ENCODE data around the gene UAP1L1. TPM values are rescaled to one million over a fixed set of nuclear protein-coding genes. Genes with fewer than 3 reads are reported as not detected.

The UAP1L1 gene
- total RNA-seq, 1 experiment from 2014 or later, result 6.6 TPM

DNA sequence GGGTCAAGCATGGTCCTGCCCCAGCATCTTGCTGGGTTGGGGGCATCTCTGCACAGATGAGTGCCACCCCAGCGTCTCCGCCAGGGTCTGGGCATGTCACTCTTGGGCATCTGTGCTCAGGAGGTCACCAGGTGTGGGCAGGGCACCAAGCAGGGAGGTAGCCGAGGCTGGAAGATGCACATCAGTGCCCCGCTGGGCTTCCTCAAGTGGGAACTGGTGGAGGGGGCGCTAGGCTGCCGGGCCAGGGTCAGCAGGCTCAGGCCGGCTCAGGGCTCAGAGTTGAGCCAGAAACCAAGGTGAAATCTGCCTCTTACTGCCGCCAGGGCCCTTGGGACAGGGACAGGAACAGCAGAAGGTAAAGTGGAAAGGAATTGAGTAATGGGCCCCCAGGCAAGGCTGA is 41.4 kb upstream of the UAP1L1 start:
- H2BK15ac ChIP-seq (ENCODE audit: low read depth, low read length), result no peak overlapping the region
- H4K20me1 ChIP-seq (ENCODE audit: control insufficient read depth, insufficient read depth, insufficient read length), result no peaks in the 10 kb centered on the region
- H3K79me1 ChIP-seq (ENCODE audit: insufficient read depth, low read depth, low read length, poor library complexity, severe bottlenecking), result no peaks in the 10 kb centered on the region
- H3K9ac ChIP-seq (ENCODE audit: extremely low read depth, insufficient read length, low read length), result no peak overlapping the region
- Mint-ChIP-seq H3K9me3 (no peaks in the 10 kb centered on the region), H3K27me3 (ENCODE audit: low read depth) (peaks cover 19% of the 10 kb centered on the region), H3K36me3 (ENCODE audit: insufficient read depth in 1 of 3, low read depth in 3 of 3) (peaks cover 0 to 14% (median 5%) of the 10 kb centered on the region in 3 experiments; a peak in 5 of 7 replicates), H3K4me3 (no peak overlapping the region), H3K4me1 (no peaks in the 10 kb centered on the region; a peak in 1 of 4 replicates), H3K27ac (no peak overlapping the region)
- no peak overlapping the region for H2BK12ac ChIP-seq (ENCODE audit: insufficient read length, low read depth, low read length)
- H3K4me1 ChIP-seq (ENCODE audit: insufficient read depth, low read length), result no peaks in the 10 kb centered on the region
- H3T11ph ChIP-seq (ENCODE audit: low read length), result no peak overlapping the region
- no CpG with 5 or more reads among the region's 8 CpGs for WGBS (ENCODE audit: extremely low coverage, insufficient read length, low lambda C conversion rate)
- H3K56ac ChIP-seq (ENCODE audit: insufficient read length, low read depth, low read length), result no peak overlapping the region
- no peak overlapping the region for H3K18ac ChIP-seq (ENCODE audit: insufficient read length, low read depth, low read length)
- no peak overlapping the region for H3K4ac ChIP-seq (ENCODE audit: low read depth, low read length)
- no peaks in the 10 kb centered on the region for H3K79me2 ChIP-seq (ENCODE audit: insufficient read depth, low read length)
- no peak overlapping the region for H4K5ac ChIP-seq (ENCODE audit: insufficient read length, low read depth, low read length)
- H3K14ac ChIP-seq (ENCODE audit: insufficient read depth, low read length), result no peak overlapping the region; the same call in 1 of the 2 replicates
- no peak overlapping the region for H2AK5ac ChIP-seq (ENCODE audit: insufficient read length, low read length)
- H3K4me2 ChIP-seq (ENCODE audit: insufficient read depth, insufficient read length, low read length), result no peak overlapping the region
- no peak overlapping the region for H3K27ac ChIP-seq (ENCODE audit: insufficient read length, low read depth, low read length)
- no peak overlapping the region for H2AFZ ChIP-seq (ENCODE audit: low read length)
- H4K8ac ChIP-seq (replicated peaks; ENCODE audit: insufficient read length, low read depth, low read length), result no peak overlapping the region
- DNase-seq, result no peak
- H3K27me3 ChIP-seq (ENCODE audit: insufficient read depth, low read length), result no peaks in the 10 kb centered on the region
- no peak overlapping the region for H2BK120ac ChIP-seq (ENCODE audit: low read depth, low read length, poor library complexity, severe bottlenecking)
- TF ChIP-seq, protein P1, sequence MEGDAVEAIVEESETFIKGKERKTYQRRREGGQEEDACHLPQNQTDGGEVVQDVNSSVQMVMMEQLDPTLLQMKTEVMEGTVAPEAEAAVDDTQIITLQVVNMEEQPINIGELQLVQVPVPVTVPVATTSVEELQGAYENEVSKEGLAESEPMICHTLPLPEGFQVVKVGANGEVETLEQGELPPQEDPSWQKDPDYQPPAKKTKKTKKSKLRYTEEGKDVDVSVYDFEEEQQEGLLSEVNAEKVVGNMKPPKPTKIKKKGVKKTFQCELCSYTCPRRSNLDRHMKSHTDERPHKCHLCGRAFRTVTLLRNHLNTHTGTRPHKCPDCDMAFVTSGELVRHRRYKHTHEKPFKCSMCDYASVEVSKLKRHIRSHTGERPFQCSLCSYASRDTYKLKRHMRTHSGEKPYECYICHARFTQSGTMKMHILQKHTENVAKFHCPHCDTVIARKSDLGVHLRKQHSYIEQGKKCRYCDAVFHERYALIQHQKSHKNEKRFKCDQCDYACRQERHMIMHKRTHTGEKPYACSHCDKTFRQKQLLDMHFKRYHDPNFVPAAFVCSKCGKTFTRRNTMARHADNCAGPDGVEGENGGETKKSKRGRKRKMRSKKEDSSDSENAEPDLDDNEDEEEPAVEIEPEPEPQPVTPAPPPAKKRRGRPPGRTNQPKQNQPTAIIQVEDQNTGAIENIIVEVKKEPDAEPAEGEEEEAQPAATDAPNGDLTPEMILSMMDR (conservative IDR thresholded peaks at IDR 0.05), result no peak
- no peaks in the 10 kb centered on the region for H3K23me2 ChIP-seq (ENCODE audit: insufficient read length, low read depth, low read length, poor library complexity, severe bottlenecking)
- no peak overlapping the region for H3K23ac ChIP-seq (ENCODE audit: insufficient read length, low read depth, low read length)
- H4K91ac ChIP-seq (ENCODE audit: insufficient read length, low read depth, low read length), result no peak overlapping the region
- H2BK5ac ChIP-seq (ENCODE audit: insufficient read length, low read length), result no peak overlapping the region
- no peaks in the 10 kb centered on the region for H3K9me3 ChIP-seq (ENCODE audit: control insufficient read depth, low read depth, low read length)
- H2BK20ac ChIP-seq (ENCODE audit: low read depth, low read length, poor library complexity, severe bottlenecking), result no peak overlapping the region

All from H9 (cell line).